ENCODE data around the gene BTNL2. TPM values are rescaled to one million over a fixed set of nuclear protein-coding genes. Genes with fewer than 3 reads are reported as not detected.

The BTNL2 gene
- total and polyA plus RNA-seq, 2 donors (not counting 3 experiments of a cell fraction or from before 2014, with no cell fraction given): not detected

DNA sequence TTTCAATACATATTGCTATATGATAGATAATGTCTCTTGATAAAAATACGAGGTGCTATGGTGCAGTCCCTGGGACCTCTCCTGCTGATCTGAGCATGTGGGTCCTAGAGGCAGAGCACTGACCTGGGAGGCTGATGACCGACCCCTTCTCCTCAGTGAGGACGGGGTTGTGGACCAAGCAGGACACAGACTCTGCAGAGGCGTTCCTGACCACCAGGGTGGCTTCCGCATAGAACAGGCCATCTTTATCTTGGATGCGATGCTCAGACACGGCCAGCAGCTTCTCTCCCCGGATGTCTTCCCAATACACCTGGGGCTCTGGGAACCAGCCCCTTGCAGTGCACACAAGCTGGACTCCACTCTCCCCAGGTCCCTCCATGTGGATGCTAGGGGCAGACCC is 4.2 kb downstream of the BTNL2 start:
- H3K36me3 ChIP-seq (ENCODE audit: control insufficient read depth in 2 of 2, extremely low read depth in 1 of 2, insufficient read depth in 2 of 2, low read length in 2 of 2): no peaks in the 10 kb centered on the region
- no peak overlapping the region for H3K4me2 ChIP-seq (ENCODE audit: insufficient read depth, low read length)
- no peak overlapping the region for H3K27ac ChIP-seq (ENCODE audit: insufficient read depth, low read depth, low read length)
- no TSS peak for BruUV-seq (replicated peaks)
- ChIA-PET POLR2A (no interaction called here), CTCF (interaction anchor here (1.4 to 2.7 kb wide), 2 partner anchors 9 to 147 kb away, joined by 5 to 7 read pairs; no protein-coding TSS in a partner anchor)
- TF ChIP-seq, protein P1, sequence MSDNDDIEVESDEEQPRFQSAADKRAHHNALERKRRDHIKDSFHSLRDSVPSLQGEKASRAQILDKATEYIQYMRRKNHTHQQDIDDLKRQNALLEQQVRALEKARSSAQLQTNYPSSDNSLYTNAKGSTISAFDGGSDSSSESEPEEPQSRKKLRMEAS (IDR thresholded peaks at IDR 0.05; ENCODE audit: insufficient read depth, insufficient read length): no peak
- TF ChIP-seq EZH2 (IDR thresholded peaks at IDR 0.05; ENCODE audit: borderline replicate concordance, low read depth, low read length, severe bottlenecking) (no peak), JUN (IDR thresholded peaks at IDR 0.05; ENCODE audit: borderline replicate concordance, insufficient read depth, insufficient read length, low read depth) (no peak), GATA2 (IDR thresholded peaks at IDR 0.05; ENCODE audit: insufficient read depth, insufficient read length, low read depth, low read length) (no peak), FOS (IDR thresholded peaks at IDR 0.05; ENCODE audit: borderline replicate concordance, insufficient read depth, low read length) (no peak)
- DNase-seq (ENCODE audit: low read depth, low spot score) (no peak), FAIRE-seq (no peak)
- H3K9me1 ChIP-seq (replicated peaks; ENCODE audit: control insufficient read depth, extremely low read depth, insufficient read depth, low read length): no peaks in the 10 kb centered on the region
- H3K9me3 ChIP-seq (replicated peaks; ENCODE audit: control insufficient read depth, insufficient read depth, low read length): no peaks in the 10 kb centered on the region
- H2AFZ ChIP-seq (ENCODE audit: low read depth, low read length): no peak overlapping the region
- H3K4me1 ChIP-seq (ENCODE audit: control insufficient read depth, extremely low read depth, insufficient read depth, low read length): no peaks in the 10 kb centered on the region
- H3K79me2 ChIP-seq (ENCODE audit: control insufficient read depth, insufficient read depth, low read length): no peaks in the 10 kb centered on the region
- no peak overlapping the region for H3K4me3 ChIP-seq (replicated peaks in 1 of 3; ENCODE audit: insufficient read depth in 1 of 3, low read depth in 1 of 3, low read length in 3 of 3)
- no peaks in the 10 kb centered on the region for H4K20me1 ChIP-seq (replicated peaks; ENCODE audit: control insufficient read depth, extremely low read depth, insufficient read depth, low read length)
- intact Hi-C loops (cut with micrococcal nuclease): no loop called here
- H3K9ac ChIP-seq (replicated peaks; ENCODE audit: extremely low read depth, insufficient read depth, low read length): no peak overlapping the region
- dilution Hi-C loops (cut with MboI; ENCODE audit: extremely low pct_ligation_motif_present, low sequenced_read_pairs): loop anchor here (25.0 kb wide), 1 partner anchor 141 kb away; no protein-coding TSS in a partner anchor
- H3K27me3 ChIP-seq (ENCODE audit: control insufficient read depth in 2 of 2, insufficient read depth in 2 of 2, low read length in 2 of 2): peaks cover 33 to 43% of the 10 kb centered on the region in 2 experiments

DNA sequence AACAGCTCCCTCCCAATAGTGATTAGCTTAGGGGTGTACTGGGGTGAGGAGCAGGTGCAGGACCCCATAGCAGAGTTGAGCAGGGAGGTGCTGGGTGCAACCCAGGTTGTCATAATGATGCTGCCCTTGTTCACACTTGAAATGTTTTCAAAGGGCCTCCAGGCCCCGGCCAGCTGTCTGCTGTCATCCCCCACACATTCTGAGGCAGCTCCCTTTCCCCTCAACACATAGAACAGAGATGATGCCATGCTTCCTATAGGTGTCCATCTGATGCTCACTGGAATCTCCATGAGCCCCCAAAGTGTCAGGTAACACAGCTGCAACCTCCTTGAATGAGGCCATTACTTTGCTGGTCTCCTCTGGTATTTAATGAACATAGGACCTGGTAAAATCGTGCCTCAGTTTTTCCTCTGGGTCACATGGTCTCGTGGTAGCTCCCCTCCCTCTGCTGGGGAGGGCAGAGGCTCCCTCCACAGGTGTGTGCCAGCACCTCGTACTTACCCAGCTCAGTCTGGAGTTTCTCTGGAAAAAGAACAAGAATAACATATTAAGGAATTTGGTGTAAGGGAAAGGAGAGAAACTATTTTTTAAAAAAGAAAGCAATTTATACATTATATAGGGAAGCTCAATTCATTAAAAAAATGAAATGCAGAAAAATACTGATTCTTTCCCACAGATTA is 5.6 kb downstream of the BTNL2 start:
- FAIRE-seq: no peak
- no TSS peak for BruUV-seq (replicated peaks)
- intact Hi-C loops (cut with micrococcal nuclease) (no loop called here), dilution Hi-C loops (cut with MboI; ENCODE audit: extremely low pct_ligation_motif_present, low sequenced_read_pairs) (loop anchor here (25.0 kb wide), 1 partner anchor 139 kb away; no protein-coding TSS in a partner anchor)
- no peaks in the 10 kb centered on the region for H3K4me1 ChIP-seq (ENCODE audit: control insufficient read depth, extremely low read depth, insufficient read depth, low read length)
- POLR2A ChIA-PET: no interaction called here
- no peak for TF ChIP-seq GATA2 (IDR thresholded peaks at IDR 0.05; ENCODE audit: insufficient read depth, insufficient read length, low read depth, low read length)
- no peak for TF ChIP-seq JUN (IDR thresholded peaks at IDR 0.05; ENCODE audit: borderline replicate concordance, insufficient read depth, insufficient read length, low read depth)
- TF ChIP-seq EZH2 (IDR thresholded peaks at IDR 0.05; ENCODE audit: borderline replicate concordance, low read depth, low read length, severe bottlenecking): no peak
- no peak for TF ChIP-seq POLR2A (IDR thresholded peaks at IDR 0.05; ENCODE audit: low read depth, low read length)
- TF ChIP-seq, protein P1 (IDR thresholded peaks at IDR 0.05; ENCODE audit: insufficient read depth, insufficient read length): no peak
- no peak for TF ChIP-seq FOS (IDR thresholded peaks at IDR 0.05; ENCODE audit: borderline replicate concordance, insufficient read depth, low read length)
- TF ChIP-seq, protein P2, sequence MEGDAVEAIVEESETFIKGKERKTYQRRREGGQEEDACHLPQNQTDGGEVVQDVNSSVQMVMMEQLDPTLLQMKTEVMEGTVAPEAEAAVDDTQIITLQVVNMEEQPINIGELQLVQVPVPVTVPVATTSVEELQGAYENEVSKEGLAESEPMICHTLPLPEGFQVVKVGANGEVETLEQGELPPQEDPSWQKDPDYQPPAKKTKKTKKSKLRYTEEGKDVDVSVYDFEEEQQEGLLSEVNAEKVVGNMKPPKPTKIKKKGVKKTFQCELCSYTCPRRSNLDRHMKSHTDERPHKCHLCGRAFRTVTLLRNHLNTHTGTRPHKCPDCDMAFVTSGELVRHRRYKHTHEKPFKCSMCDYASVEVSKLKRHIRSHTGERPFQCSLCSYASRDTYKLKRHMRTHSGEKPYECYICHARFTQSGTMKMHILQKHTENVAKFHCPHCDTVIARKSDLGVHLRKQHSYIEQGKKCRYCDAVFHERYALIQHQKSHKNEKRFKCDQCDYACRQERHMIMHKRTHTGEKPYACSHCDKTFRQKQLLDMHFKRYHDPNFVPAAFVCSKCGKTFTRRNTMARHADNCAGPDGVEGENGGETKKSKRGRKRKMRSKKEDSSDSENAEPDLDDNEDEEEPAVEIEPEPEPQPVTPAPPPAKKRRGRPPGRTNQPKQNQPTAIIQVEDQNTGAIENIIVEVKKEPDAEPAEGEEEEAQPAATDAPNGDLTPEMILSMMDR (IDR thresholded peaks at IDR 0.05; ENCODE audit: extremely low read depth in 1 of 2, insufficient read depth in 1 of 2, low read depth in 1 of 2, low read length in 2 of 2): no peak
- TF ChIP-seq POLR2AphosphoS5 (IDR thresholded peaks at IDR 0.05; ENCODE audit: insufficient read depth, low read depth, low read length): no peak
- no peak for TF ChIP-seq MYC (IDR thresholded peaks at IDR 0.05; ENCODE audit: low read depth, low read length)
- peaks cover 24 to 29% of the 10 kb centered on the region in 2 experiments for H3K27me3 ChIP-seq (ENCODE audit: control insufficient read depth in 2 of 2, insufficient read depth in 2 of 2, low read length in 2 of 2)
- no peaks in the 10 kb centered on the region for H3K36me3 ChIP-seq (ENCODE audit: control insufficient read depth in 2 of 2, extremely low read depth in 1 of 2, insufficient read depth in 2 of 2, low read length in 2 of 2)
- no peak overlapping the region for H2AFZ ChIP-seq (ENCODE audit: low read depth, low read length)
- no peak overlapping the region for H3K9ac ChIP-seq (replicated peaks; ENCODE audit: extremely low read depth, insufficient read depth, low read length)
- no peak overlapping the region for H3K4me2 ChIP-seq (ENCODE audit: insufficient read depth, low read length)
- no peak overlapping the region for H3K27ac ChIP-seq (ENCODE audit: insufficient read depth, low read depth, low read length)
- CTCF ChIA-PET: interaction anchor here (0.8 to 2.7 kb wide), 8 partner anchors 8 to 532 kb away, joined by 3 to 8 read pairs (median 4); no protein-coding TSS in a partner anchor
- H3K9me1 ChIP-seq (replicated peaks; ENCODE audit: control insufficient read depth, extremely low read depth, insufficient read depth, low read length): no peaks in the 10 kb centered on the region
- no peaks in the 10 kb centered on the region for H3K9me3 ChIP-seq (replicated peaks; ENCODE audit: control insufficient read depth, insufficient read depth, low read length)
- DNase-seq (ENCODE audit: low read depth, low spot score): no peak
- no peaks in the 10 kb centered on the region for H3K79me2 ChIP-seq (ENCODE audit: control insufficient read depth, insufficient read depth, low read length)
- no peak overlapping the region for H3K4me3 ChIP-seq (replicated peaks in 1 of 3; ENCODE audit: insufficient read depth in 1 of 3, low read depth in 1 of 3, low read length in 3 of 3)
- no peaks in the 10 kb centered on the region for H4K20me1 ChIP-seq (replicated peaks; ENCODE audit: control insufficient read depth, extremely low read depth, insufficient read depth, low read length)
